Activated CD8-positive, alpha-beta memory T cell treated with anti-CD3 and anti-CD28 coated beads for 48 hours (primary cell): Measurements from ENCODE around the gene ZBP1.
"Not testable (repeated sequence)": the region's sequence is repeated elsewhere in the genome, so short reads cannot be mapped to it uniquely, and the experiment has no call there.

Experiments used
- DNase-seq, 3 experiments: peaks; one replicate each; pipeline ENCODE4 v3.0.0-alpha.2; 2020; ENCODE audit warnings: low read depth in 2 of 3, low spot score in 2 of 3

The ZBP1 gene

DNA sequence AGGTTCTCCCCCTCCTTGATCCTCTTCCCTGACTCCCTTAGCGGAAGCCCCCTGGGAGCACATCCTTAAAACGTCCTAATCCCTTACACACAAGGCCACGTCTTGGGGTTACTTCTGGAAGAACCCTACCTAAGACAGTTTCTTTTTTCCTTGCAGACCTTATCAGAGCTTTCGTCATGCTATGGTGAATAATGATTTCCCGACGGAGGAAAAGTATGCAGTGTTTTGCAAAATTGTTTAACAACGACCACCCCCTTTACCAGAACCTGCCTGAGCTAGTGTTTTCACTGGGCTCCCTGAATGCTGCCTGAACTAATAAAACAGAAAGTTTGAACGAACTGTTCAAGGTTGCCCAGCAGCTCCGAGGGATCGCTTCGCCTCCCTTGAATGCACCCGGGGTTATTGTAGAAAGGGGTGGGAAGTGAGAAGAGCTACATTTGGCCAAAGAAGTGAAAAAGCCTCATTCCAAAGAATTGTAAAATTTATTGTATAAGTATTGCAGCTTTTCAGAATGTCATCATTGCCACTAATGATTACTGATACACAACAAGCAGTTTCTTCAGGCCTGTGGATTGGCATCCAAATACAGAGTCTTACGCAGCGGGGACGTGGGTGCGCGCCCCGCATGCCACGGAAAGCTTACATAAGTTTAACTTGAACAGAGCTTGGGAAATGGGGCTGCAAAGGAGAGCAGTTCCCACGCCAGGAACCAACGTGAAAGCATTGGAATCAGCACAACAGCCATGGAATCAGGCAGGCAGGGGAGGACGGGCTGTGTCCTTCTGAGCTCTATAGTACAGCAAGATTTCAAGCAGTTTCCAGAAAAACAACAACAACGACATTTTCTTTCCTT is 27.9 kb upstream of the ZBP1 start:
- DNase-seq = no peak

DNA sequence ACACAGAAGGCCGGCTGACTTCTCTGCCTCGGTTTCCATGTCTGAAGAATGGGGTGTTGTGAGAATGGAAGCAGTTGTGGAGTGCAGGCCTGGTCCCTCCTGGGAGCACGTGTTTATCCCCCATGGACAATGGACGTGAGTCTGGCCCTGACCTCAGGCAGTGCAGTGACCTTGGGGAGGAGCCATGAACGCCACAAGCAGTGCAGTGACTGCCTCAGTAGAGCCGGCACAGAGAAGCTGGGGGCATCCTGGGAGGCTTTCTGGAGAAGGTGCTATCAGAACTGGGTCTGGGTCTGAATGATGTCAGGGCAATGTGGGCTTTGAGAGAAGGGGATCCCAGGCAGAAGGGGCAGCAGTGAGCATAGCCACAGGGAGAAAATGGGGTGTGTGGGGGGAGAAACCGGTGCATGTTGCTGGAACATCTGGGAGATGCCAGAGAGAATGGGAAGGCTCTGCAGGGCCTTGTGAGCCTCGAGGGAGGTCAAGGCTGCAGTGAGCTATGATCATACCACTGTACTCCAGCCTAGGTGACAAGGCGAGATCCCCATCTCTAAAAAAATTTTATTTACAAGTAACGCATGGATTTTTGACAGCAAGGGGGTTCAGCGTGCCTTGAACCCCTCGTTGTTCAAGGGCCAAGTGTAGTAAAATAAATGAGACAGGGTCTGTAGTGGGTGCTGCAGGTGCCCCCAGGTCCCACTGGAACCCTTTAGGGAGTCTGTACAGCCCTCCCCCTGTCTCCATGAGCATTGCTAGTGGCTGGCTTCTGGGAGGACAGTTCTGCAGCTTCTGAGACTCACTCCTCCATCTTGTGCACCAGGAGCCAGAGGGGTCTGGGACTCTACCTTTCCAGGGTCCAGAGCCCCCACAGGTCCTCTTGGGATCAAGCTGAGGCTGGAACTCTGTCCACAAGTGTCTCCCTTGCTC is 27.0 kb upstream of the ZBP1 start:
- DNase-seq = no peak

DNA sequence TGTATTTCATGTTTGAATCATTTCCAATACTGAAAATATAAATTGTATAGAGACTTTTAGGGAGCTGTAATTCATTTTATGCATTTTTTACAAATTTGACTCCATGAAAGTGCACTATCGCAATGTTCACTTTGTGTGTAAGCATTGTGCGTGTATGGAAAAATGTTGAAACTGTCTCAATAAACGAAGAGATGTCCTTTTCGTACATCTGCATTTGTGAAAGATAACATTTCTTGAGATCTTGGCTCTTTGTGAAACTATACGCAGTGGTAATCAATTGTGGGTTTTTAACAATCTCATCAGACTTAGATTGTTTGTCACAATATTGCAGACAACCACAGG is 18.6 kb upstream of the ZBP1 start:
- DNase-seq = no peak

DNA sequence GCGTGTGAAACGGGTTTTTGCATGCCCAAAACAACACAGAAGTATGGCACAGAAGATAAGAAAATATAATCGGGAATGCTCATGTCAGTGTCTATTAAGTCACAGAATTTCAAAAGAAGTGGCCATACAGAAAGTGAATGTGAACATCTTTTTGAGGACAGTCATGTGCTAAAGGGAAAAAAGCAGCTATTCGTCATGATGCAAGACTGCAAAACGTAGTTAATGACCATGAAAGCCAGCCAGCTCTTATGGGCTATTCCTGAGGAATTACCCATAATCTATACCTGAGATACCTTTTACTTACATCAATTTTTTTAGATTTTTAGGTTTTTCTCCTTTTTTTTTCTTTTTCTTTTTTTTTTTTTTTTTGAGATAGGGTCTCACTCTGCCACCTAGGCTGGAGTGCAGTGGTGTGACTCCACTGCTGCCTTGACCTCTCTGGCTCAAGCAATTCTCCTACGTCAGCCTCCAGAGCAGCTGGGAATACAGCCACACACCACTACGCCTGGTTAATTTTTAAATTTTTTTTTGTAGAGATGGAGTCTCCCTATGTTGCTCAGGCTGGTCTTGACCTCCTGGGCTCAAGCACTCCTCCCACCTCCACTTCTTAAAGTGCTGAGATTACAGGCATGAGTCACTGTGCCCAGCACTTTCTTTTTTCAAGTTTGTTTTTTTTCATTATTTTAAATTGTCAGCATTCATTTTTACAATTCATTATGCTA is 18.1 kb upstream of the ZBP1 start:
- no peak for DNase-seq

DNA sequence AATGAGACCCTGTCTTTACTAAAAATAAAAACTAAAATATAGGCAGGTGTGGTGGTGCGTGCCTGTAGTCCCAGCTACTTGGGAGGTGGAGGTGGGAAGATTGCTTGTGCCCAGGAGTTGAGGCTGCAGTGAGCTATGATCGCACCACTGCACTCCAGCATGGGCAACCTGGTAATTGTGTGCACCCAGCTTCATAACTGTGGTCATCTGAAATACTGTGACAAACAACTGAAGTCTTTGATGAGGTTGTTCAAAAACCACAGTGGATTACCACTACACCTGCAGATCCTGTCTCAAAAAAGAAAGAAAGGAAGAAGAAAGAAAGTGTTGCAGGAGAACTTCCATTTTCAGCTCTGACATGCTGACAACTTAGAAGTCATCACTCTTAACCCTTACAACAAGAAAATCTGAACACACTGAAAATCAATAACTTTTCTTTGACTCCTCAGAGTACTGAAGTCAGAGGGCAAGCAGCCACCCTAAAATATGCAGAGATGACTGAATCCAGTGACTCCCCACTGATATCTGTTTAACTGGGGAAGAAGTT is 13.8 kb upstream of the ZBP1 start:
- no peak for DNase-seq

DNA sequence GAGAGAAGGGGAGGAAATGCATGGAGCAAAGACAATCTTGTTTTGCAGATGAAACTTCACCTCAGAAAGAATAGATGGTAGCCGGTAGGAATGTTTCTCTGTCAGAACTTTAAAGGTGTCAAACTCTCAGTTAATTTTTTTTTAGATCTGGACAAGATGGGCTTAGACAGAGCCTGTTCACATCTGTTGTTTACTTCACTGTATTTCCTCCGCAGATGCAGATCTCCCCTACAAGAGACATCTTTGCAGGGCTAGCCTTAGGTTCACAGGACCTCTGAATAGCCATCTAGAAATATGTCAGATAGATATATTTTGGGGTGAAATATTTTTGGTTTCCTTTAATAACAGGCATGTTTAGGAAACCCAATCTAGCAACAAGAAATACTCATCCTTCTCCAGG is 12.1 kb upstream of the ZBP1 start:
- DNase-seq = no peak

DNA sequence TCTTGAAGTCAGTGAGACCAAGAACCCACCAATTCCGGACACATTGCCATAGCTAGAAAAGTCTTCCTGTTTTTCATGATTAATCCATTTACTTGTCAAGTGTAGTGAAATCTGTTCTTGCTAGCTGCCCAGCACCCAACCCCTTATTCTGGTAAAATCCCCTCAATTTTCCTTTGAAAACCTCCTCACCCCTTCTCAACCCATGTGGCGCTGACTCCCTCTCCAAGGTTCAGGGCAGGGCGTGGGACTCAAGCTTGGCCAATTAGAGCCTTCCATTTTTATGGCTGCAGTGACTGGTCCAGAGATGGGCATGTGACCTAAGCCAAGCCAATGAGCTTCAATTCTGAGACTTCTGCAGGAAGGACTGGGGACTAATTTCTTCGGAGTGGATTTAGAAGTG is 9.8 kb upstream of the ZBP1 start:
- DNase-seq = no peak

DNA sequence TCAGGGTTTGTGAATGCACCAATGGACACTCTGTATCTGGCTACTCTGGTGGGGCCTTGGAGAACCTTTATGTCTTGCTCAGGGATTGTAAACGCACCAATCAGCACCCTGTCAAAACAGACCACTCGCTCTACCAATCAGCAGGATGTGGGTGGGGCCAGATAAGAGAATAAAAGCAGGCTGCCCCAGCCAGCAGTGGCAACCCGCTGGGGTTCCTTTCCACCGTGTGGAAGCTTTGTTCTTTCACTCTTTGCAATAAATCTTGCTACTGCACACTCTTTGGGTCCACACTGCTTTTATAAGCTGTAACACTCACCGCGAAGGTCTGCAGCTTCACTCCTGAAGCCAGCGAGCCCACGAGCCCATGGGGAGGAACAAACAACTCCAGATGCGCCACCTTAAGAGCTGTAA is 9.3 kb upstream of the ZBP1 start:
- DNase-seq = not testable (repeated sequence)

DNA sequence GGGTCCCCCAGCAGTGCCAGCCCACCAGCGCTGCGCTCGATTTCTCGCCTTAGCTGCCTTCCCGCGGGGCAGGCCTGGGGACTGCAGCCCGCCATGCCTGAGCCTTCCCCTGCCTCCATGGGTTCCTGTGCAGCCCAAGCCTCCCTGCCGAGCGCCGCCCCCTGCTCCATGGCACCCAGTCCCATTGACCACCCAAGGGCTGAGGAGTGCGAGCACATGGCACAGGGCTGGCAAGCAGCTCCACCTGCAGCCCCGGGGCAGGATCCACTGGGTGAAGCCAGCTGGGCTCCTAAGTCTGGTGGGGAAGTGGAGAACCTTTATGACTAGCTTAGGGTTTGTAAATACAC is 8.7 kb upstream of the ZBP1 start:
- not testable (repeated sequence) for DNase-seq

DNA sequence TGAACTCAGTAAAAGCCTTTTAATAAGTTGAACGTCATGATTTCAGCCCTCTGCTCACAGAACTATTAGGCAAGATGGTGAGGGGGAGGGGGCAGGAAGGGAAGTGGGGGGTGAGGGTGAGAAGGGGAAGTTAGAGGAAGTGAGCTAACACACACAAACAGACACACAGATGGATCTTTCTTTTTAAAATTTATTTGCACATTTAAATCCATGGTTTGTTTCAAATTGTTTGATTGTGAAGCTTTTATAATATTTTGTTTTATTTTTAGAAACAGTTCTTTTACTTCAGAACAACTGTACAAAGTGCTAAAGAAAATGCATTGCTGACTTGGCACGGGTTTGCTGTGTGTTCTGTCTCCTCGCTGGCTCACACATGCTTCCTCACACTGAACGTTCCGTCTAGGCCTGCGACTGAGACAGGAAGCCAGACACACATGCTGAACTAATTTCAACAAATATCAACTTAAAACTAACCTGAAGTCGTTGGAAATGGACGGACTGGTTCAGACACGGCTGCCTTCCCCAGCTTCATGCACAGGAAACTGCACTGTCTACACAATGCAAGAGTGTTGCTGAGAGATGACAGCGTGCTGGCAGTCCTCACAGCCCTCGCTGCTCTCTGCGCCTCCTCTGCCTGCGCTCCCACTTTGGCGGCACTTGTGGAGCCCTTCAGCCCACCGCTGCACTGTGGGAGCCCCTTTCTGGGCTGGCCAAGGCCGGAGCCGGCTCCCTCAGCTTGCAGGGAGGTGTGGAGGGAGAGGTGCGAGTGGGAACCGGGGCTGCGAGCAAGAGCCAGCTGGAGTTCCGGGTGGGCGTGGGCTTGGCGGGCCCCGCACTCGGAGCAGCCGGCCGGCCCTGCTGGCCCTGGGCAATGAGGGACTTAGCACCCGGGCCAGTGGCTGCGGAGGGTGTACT is 8.1 kb upstream of the ZBP1 start:
- DNase-seq = no peak

DNA sequence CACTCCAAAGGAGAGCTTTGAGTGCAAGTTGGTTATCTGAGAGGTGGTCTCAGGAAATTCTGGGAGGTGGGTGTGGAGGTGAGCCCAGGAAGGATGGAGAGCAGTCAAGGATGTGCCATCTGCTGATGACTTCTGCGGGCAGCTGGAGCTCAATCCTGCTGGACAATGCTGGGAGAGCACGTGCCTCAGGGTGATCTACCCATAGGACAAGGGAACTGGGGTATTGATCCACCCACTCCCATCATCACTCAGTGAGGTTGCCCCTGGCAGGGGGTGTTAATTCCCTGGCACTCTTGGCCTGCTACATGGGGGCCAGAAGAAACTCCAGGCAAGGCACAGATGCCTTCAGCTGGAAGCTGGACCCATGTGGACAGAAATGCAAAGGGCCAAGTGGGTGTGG is 7.1 kb upstream of the ZBP1 start:
- DNase-seq = no peak

DNA sequence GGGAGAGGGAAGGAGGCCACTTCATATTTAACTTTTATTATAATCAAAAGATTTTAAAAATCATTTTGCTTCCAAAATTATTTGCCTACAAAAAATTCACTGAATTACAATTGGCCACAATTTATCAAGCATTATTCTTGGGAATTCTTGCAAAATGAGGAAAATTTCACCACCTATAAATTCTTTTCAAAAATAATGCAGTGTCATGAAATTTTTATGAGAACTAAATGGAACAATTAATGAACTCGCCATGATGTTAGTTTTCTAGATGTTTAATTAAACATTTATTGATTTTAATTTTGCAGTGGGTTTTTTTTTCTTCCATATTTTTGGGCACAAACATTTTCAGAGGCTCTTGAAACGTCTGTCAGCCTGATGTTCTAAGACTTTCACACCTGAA is 5.8 kb upstream of the ZBP1 start:
- DNase-seq = no peak

DNA sequence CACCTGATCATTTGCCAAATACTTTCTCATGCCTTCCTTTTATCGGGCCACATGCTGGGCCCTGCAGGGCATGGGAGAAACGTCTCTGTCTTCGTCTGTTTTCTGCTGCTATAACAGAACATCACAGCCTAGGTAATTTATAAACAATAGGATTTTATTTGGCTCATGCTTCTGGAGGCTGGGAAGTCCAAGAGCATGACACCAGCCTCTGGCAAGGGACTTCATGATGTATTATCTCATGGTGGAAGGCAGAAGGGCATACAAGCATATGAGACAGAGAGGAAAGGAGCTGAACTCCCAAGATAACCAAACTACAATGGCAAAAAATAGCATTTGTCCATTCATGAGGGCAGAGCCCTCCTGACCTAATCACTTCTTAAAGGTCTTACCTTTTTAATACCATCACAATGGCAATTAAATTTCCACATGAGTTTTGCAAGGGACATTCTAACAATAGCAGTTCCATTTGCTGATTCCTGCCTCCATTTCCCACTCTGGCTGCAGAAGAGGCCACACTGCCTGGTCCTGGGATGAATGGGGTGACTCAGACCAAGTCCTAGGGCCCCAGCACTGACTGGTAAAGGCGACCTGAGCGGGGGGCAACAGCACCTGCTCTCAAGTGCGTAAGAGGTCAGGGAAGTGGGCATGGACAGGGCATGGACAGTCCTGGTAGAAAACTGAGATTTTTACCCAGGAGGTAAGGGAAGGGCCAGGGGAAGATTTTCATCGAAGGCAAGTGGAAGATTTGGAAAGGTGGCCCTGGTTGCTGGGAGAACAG is 5.1 kb upstream of the ZBP1 start:
- DNase-seq = no peak

DNA sequence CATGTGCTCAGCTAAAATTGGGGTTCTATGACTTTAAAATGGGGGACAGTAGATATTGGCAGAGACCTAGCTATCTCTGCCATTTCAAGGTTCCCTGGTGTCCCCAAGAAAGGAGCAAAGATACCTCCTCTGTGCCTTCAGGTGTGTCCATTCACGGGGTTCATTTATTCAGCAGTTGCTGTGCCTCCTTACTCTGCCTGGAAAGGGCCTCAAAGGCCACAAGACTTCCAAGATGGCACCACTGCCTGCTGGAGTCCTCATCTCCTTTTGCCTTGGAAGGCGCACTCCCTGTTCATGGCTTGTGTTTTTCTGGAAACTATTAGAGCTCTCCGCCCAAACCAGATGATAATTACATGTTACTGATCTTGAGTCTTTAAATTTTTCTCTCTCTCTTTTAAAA is 3.9 kb upstream of the ZBP1 start:
- no peak for DNase-seq

DNA sequence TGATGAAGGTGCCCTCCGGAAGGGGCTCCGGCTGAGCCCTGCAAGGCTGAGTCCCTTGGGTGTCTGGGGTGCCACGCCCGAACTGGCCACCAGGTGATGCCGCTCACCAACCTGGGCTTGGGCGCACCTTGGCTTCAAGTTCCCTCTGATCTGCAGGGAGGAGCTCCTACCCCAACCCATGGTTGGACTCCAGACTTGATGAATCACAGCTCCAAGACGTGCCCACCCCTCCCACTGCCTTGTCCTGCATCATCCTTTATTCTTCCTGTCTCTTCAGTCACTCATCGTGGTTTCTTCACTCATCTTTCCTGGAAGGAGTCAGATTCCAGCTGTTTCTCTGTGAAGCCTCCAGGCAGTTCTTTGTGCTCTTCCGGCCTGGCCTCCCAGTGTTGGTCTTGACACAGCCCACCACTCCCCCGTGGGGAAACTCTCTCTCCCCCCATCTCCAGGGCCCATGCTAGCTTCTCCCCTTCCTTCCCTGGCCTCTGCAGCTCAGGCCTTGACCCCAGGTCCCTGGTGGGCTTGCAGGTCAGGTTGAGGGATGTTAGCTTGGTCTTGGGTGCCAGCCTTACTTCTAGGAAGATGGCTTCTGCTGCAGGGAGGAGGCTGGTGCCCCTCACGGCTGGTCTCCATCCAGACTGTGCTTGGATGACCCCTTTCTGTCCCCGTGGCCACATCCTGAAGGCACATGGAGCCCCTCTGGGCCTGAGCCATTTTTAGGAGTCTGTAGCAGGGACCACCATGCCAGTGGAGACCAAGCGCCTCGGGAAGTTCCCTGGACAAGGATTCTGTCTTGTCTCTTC is 2.6 kb upstream of the ZBP1 start:
- no peak for DNase-seq

DNA sequence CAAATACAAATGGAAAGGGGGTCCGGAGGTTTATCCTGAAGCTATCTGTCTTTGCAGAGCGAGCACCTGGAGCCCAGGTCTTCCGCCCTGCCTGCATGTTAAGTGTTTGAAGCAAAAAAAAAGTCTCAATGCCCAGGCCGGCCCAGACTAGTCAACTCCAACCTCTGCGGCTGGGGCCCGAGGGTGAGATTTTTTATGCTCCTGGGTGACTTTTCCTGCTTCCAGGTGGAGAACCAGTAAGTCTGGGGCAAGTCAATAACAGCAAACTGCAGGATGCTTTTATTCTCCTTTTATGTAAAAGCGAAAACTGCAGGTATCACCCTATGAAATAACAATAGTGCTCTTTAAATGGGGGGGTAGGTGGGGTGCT is 2.0 kb upstream of the ZBP1 start:
- no peak for DNase-seq

DNA sequence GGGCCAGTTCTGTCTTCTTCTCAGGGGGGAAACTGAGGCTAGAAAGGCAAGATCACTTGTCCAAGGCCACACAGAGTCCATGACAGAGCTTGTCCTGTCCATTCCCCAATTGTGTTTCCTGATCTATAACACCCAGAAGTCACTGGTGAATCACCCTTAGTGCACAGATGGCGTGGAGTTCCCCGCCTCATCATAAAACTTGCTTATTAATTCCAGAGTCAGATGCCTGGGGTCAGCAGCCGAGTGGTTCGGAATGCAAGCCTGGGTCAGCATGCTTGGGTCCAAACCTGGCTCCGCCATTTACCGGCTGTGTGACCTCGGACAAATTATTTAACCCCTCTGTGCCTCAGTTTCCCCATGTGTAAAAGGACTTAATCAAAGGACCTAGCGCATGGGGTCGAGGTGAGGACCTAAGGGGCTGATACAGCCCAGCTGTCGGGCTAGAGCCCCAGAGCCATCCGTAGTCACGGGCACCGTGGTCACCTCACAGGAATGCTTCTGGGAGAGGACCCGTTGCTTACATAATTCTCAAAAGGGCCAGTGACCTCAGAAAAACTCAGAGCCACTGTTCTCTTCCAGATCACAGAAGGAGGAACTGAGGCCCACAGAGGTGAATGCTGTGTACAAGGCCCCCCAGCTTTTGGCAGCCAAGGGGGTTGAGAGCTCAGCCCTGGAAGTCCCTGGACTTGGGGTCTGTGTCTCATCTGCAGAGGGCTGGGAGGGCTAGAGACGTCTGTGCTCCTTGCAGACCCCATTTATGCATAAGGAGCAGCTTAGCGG is 1.4 kb upstream of the ZBP1 start:
- DNase-seq = no peak

DNA sequence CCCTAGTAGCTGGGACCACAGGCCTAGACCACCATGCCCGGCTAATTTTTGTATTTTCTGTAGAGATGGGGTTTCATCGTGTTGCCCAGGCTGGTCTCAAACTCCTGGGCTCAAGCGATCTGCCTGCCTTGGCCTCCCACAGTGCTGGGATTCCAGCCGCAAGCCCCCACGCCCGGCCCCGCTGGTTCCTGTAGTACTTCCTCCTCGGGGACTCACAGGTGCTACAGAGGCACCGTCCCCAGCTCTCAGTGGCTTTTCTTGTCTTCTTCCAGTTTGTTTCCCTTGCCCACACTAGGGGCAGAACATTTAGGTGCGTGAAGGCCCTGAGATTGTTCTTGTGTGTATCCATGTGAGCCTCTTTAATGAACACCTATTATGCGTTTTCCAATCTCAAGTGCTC is 773 bp upstream of the ZBP1 start:
- DNase-seq = no peak
